T-helper 2 cell treated with Interferon-gamma antibody and Interleukin-4, amounts not matched to agents 5 μg/mL and 100 μg/mL, for 36 hours (primary cell): Measurements from ENCODE around the gene C16orf92.
A peak's percentile ranks its signal among the peaks of the same experiment; 100 is the strongest.

ENCODE experiments used
- DNase-seq: peaks from one replicate; pipeline ENCODE4 v3.0.0; 2021; ENCODE audit warnings: low spot score
- H3K27ac Mint-ChIP-seq: one replicate; pipeline ENCODE4 v1.8.0; 2021; ENCODE audit warnings: mild to moderate bottlenecking, mixed read lengths
- H3K27me3 Mint-ChIP-seq: one replicate; pipeline ENCODE4 v1.8.0; 2021; ENCODE audit warnings: low read depth, mixed read lengths
- H3K36me3 Mint-ChIP-seq: one replicate; pipeline ENCODE4 v1.8.0; 2021; ENCODE audit warnings: low read depth, mixed read lengths
- H3K4me1 Mint-ChIP-seq: one replicate; pipeline ENCODE4 v1.8.0; 2021; ENCODE audit warnings: low read depth, mixed read lengths
- H3K4me3 Mint-ChIP-seq: one replicate; pipeline ENCODE4 v1.8.0; 2022; ENCODE audit warnings: mild to moderate bottlenecking, moderate library complexity, mixed read lengths
- H3K9me3 Mint-ChIP-seq: one replicate; pipeline ENCODE4 v1.8.0; 2021; ENCODE audit warnings: mixed read lengths

C16orf92 gene

GRCh38 chr16:30070490-30070889 is 47.5 kb downstream of the C16orf92 start:
- peak overlapping the region; percentile 62 for H3K27ac Mint-ChIP-seq
- no peaks in the 10 kb centered on the region for H3K9me3 Mint-ChIP-seq
- peak overlapping the region; percentile 18 for H3K4me3 Mint-ChIP-seq
- H3K27me3 Mint-ChIP-seq: no peaks in the 10 kb centered on the region
- no peak for DNase-seq
- H3K4me1 Mint-ChIP-seq: peaks cover 31% of the 10 kb centered on the region
- H3K36me3 Mint-ChIP-seq: peaks cover 61% of the 10 kb centered on the region
